Measurements from ENCODE around the gene IL23A.

The IL23A gene

GRCh38 chr12:56361487-56362129 is 22.9 kb downstream of the IL23A start:
- DNase-seq (ENCODE audit: low read depth in 2 of 2, low spot score in 1 of 2): no peak

DNA sequence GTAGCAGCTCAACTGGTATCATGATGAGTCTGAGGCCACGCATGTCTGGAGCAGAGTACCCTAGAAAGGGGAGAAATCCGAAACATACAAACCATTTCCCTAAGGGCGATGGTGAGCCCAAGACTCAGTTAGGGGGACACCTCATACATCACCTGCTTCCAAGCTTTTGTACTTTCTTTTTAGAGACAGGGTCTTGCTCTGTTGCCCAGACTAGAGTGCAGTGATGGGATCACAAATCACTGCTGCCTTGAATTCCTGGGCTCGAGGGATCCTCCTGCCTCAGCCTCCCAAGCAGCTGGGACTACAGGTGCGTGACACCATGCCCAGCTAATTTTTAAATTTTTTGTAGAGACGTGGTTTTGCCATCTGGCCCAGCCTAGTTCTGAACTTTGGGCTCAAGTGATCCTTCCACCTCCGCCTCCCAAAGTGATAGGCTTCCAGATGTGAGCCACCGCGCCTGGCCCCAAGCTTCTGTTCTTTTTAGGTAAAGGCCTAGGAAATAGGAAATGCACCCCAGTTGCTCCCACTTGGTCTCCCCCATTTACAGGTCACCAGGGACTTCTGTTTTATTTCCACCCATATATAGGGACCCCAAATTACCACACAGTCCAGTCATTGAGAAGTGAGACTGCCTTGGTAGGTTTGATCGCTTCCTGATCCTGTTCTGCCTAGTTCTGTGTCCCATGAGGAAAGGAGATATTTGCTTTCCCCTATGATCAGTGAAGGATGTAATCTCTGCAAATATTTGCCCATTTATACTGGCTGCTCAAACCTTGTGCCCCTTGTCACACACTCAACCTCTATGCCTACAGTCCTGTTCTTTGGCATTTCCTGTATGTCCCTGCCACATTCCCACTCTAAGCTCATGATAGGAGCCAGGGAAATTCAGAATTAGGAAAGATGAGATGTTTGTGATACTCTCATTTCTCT is 23.7 kb downstream of the IL23A start, which contains the start of gene APOF:
Gene APOF, minus strand, starts transcription at position 728 of the 930 bp plus-strand sequence. Its CDS starts 112 bp downstream, at position 616.
- DNase-seq (ENCODE audit: low read depth in 2 of 2, low spot score in 1 of 2): no peak

DNA sequence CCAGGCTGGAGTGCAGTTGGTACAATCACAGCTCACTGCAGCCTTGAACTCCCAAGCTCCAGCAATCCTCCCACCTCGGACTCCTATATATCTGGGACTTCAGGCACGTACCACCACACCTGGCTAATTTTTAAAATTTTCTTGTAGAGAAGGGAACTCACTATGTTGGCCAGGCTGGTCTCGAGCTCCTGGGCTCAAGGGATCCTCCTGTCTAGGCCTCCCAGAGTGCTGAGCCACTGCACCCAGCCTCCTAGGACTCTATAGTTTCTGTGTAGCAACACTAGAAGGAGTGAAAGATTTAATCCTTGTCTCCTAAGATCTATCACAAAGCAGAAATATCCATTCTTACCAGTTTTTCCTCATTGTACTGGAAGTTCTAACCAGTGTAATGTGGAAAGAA is 28.3 kb downstream of the IL23A start:
- no peak for DNase-seq (ENCODE audit: low read depth in 2 of 2, low spot score in 1 of 2)

GRCh38 chr12:56373515-56373914 is 34.8 kb downstream of the IL23A start:
- no peak for DNase-seq (ENCODE audit: low read depth in 2 of 2, low spot score in 1 of 2)

- no peak for DNase-seq (ENCODE audit: low read depth in 2 of 2, low spot score in 1 of 2)
Measured at GRCh38 chr12:56374726-56375597, 36.3 kb downstream of the IL23A start.

DNA sequence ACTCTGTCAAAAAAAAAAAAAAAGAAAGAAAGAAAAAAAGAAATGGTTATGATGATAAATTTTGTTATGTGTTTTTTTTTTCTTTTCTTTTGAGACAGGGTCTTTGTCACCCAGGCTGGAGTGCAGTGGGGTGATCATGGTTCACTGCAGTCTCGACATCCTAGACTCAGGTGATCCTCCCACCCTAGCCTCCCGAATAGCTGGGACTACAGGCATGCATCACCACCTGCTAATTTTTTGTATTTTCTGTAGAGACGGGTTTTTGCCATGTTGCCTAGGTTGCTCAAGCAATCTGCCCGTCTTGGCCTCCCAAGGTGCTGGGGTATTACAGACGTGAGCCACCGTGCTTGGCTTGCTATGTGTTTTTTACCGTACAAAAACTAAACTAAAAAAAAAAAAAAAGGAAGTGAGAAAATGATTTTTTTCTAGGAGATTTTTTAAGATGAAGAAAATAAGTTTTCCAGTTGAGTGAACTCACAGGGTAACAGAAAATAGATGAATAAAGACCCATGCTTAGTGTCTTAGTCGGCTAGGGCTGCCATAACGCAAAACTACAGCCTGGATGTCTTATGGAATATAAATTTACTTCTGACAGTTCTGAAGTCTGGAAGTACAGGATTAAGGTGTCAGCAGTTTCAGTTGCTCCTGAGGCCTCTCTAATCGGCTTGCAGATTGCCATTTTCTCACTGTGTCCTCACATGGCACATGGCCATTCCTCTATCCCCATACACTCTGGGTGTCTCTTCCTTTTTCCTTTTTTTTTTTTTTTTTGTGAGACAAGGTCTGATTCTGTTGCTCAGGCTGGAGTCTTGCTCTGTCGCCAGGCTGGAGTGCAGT is 37.1 kb downstream of the IL23A start:
- DNase-seq (ENCODE audit: low read depth in 2 of 2, low spot score in 1 of 2): no peak

- no peak for DNase-seq (ENCODE audit: low read depth in 2 of 2, low spot score in 1 of 2)
Measured at GRCh38 chr12:56377310-56377988, 38.8 kb downstream of the IL23A start.

- no peak for DNase-seq (ENCODE audit: low read depth in 2 of 2, low spot score in 1 of 2)
Measured at GRCh38 chr12:56377989-56378316, 39.3 kb downstream of the IL23A start.

- DNase-seq (ENCODE audit: low read depth in 2 of 2, low spot score in 1 of 2): no peak
Measured at GRCh38 chr12:56382611-56383010, 43.9 kb downstream of the IL23A start.

DNA sequence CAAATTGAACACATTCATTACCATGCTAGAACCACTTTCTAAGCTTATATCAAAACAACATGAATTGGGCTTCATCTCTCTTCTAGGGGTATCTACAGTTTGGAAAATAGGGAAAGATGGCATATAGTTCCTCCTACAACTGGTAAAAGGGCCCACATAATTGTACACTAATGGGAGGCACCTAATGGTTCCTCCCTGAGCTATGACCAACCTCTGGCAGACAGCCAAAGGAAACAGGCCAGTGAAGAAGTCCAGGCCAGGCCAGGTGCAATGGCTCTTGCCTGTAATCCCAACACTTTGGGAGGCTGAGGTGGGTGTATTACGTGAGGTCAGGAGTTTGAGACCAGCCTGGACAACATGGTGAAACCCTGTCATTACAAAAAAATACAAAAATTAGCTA is 47.2 kb downstream of the IL23A start:
- DNase-seq (ENCODE audit: low read depth in 2 of 2, low spot score in 1 of 2): no peak

- DNase-seq (ENCODE audit: low read depth in 2 of 2, low spot score in 1 of 2): no peak
Measured at GRCh38 chr12:56387152-56387736, 48.6 kb downstream of the IL23A start.

- DNase-seq (ENCODE audit: low read depth in 2 of 2, low spot score in 1 of 2): no peak
Measured at GRCh38 chr12:56389412-56389811, 50.7 kb downstream of the IL23A start.

Data from stimulated activated CD8-positive, alpha-beta memory T cell treated with anti-CD3 and anti-CD28 coated beads, Interleukin-4, amount 100 ng/mL, for 4 hours (primary cell).